Measurements from ENCODE around the gene PGGHG. TPM values are rescaled to one million over a fixed set of nuclear protein-coding genes. Genes with fewer than 3 reads are reported as not detected.
A peak's percentile ranks its signal among the peaks of the same experiment; 100 is the strongest.
"Not testable (repeated sequence)": the region's sequence is repeated elsewhere in the genome, so short reads cannot be mapped to it uniquely, and the experiment has no call there.

The PGGHG gene
- total RNA-seq, 1 donor from 2014 or later = 46.7 TPM

DNA sequence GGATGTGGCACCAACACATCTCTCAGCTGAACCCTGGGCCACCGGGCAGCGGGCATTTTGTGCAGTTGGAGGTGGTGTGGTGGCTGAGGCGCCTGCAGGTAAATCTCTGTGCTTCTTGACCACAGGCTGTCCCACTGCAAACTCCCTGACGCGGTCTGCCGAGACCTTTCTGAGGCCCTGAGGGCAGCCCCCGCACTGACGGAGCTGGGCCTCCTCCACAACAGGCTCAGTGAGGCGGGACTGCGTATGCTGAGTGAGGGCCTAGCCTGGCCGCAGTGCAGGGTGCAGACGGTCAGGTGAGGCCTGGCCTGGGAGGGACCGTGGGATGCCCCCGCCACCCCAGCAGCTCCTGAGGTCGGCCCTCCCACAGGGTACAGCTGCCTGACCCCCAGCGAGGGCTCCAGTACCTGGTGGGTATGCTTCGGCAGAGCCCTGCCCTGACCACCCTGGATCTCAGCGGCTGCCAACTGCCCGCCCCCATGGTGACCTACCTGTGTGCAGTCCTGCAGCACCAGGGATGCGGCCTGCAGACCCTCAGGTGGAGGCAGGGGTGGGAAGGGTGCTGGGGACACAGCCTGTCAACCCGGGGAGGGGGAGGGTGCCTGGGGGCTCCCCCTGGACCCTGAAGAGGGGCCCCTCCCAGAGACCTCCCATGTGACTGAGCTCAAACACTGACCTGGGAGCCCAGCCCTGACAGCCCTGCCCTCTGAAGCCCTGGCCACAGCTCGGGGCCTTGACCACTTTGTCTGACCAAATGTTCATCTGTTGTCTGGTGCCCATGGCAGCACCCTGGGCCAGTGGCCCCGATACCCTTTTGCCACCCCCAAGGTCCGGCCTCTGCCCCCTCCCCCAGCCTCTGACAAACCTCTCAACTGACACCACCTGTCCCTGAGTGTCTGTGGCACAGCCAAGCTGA is 4.6 kb upstream of the PGGHG start:
- intact Hi-C loops (cut with DNase I) = no loop called here
- Histone ChIP-seq H3K4me1 (peaks cover 29% of the 10 kb centered on the region), H3K27me3 (peaks cover 24% of the 10 kb centered on the region)

DNA sequence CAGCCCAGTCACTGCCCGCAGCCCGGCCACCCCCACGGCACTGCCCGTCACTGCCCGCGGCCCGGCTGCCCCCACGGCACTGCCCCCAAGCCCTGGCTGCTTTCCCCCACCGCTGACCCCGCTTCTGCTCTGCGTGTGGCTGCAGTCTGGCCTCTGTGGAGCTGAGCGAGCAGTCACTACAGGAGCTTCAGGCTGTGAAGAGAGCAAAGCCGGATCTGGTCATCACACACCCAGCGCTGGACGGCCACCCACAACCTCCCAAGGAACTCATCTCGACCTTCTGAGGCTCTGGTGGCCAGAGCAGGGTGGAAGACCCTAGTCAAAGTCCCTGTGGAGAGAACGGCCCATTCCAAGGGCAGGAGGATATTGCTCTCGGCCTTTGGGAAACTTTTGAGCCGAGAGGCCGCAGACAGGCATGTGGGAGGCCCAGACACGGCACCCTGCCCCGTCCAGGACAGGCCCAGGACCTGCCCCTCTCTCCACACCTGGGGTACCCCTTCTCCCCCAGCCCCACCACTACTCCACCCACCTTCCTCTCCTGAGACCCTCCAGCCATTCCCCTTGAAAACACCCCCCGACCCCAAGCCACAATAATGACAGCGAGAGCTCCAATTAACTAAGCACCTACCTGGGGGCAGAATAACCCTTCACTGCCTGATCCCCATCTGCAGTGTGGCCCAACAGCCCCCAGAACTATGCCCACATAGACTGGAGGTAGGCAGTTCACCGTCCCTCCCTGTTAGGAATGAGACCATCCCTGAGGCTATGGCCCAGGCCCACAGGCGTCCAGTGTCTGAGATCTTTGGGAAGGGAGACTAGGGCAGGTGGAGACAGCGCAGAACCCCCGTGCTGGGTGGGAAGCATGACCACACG is 3.7 kb upstream of the PGGHG start:
- Histone ChIP-seq H3K9me3 (no peaks in the 10 kb centered on the region), H3K36me3 (no peaks in the 10 kb centered on the region), H3K4me3 (no peak overlapping the region), H3K27ac (no peak overlapping the region), H3K4me1 (peaks cover 26% of the 10 kb centered on the region), H3K27me3 (peaks cover 16% of the 10 kb centered on the region)
- intact Hi-C loops (cut with DNase I) = no loop called here
- DNase-seq (ENCODE audit: extremely low spot score in 2 of 2) = no peak
- no peak for TF ChIP-seq POLR2A (IDR thresholded peaks at IDR 0.05)
- no peak for TF ChIP-seq POLR2AphosphoS5 (IDR thresholded peaks at IDR 0.05; ENCODE audit: insufficient read depth in 1 of 2, low read depth in 1 of 2)
- TF ChIP-seq, protein P1, sequence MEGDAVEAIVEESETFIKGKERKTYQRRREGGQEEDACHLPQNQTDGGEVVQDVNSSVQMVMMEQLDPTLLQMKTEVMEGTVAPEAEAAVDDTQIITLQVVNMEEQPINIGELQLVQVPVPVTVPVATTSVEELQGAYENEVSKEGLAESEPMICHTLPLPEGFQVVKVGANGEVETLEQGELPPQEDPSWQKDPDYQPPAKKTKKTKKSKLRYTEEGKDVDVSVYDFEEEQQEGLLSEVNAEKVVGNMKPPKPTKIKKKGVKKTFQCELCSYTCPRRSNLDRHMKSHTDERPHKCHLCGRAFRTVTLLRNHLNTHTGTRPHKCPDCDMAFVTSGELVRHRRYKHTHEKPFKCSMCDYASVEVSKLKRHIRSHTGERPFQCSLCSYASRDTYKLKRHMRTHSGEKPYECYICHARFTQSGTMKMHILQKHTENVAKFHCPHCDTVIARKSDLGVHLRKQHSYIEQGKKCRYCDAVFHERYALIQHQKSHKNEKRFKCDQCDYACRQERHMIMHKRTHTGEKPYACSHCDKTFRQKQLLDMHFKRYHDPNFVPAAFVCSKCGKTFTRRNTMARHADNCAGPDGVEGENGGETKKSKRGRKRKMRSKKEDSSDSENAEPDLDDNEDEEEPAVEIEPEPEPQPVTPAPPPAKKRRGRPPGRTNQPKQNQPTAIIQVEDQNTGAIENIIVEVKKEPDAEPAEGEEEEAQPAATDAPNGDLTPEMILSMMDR (IDR thresholded peaks at IDR 0.05) = no peak

More for the DNA sequence above, 4.6 kb upstream of the PGGHG start:
- DNase-seq (ENCODE audit: extremely low spot score in 2 of 2) = no peak
- H3K9me3 ChIP-seq = no peaks in the 10 kb centered on the region
- no peak overlapping the region for H3K27ac ChIP-seq
- no peaks in the 10 kb centered on the region for H3K36me3 ChIP-seq
- no peak overlapping the region for H3K4me3 ChIP-seq
- no peak for TF ChIP-seq POLR2AphosphoS5 (IDR thresholded peaks at IDR 0.05; ENCODE audit: insufficient read depth in 1 of 2, low read depth in 1 of 2)
- no peak for TF ChIP-seq POLR2A (IDR thresholded peaks at IDR 0.05)
- TF ChIP-seq, protein P1 (IDR thresholded peaks at IDR 0.05) = no peak

DNA sequence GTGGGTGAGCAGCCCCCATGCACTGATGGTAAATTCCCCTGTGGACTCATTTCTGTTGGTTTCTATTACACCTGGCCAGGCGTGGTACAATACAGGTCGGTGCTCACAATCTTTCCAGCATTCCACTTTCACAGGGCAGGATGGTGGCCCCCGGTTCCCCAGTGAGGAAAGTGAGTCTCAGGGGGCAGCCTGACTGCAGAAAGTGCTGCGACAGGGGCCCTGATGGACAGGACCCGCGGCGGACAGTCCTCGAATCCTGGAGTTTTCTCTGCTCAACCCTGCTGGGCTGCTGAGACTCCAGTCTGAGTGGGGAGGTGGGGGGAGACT is 3.1 kb upstream of the PGGHG start:
- TF ChIP-seq POLR2A (IDR thresholded peaks at IDR 0.05) (no peak), POLR2AphosphoS5 (IDR thresholded peaks at IDR 0.05; ENCODE audit: insufficient read depth in 1 of 2, low read depth in 1 of 2) (no peak)
- TF ChIP-seq, protein P1 (IDR thresholded peaks at IDR 0.05) = no peak
- H3K4me3 ChIP-seq = no peak overlapping the region
- H3K4me1 ChIP-seq = peaks cover 26% of the 10 kb centered on the region
- no peak for DNase-seq (ENCODE audit: extremely low spot score in 2 of 2)
- intact Hi-C loops (cut with DNase I) = no loop called here
- H3K27ac ChIP-seq = no peak overlapping the region
- peaks cover 14% of the 10 kb centered on the region for H3K27me3 ChIP-seq
- no peaks in the 10 kb centered on the region for H3K9me3 ChIP-seq
- no peaks in the 10 kb centered on the region for H3K36me3 ChIP-seq

DNA sequence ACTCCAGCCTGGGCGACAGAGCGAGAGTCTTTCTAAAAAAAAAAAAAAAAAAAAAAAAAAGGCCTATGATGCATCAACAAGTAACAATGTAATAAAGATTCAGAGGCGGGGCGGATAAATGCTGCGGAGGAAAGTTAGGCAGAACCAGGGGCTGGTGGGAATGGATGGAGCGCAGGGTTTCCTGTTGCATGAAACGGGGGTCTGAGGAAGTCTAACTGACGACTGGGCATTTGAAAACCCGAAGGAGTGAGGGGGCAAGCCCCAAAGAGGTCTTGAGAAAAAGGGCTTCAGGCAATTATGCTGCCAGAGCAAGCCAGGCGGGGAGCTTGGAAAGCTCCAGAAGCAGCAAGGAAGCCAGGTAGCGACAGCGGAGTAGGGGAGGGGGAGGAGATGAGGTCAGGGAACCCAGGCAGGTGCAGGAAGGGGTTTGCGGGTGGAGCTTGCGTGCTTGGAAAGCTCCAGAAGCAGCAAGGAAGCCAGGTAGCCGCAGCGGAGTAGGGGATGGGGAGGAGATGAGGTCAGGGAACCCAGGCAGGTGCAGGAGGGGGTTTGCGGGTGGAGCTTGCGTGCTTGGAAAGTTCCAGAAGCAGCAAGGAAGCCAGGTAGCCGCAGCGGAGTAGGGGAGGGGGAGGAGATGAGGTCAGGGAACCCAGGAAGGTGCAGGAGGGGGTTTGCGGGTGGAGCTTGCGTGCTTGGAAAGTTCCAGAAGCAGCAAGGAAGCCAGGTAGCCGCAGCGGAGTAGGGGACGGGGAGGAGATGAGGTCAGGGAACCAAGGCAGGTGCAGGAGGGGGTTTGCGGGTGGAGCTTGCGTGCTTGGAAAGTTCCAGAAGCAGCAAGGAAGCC is 1.7 kb upstream of the PGGHG start:
- H3K9me3 ChIP-seq; H3K36me3 ChIP-seq; intact Hi-C loops (cut with DNase I); H3K27me3 ChIP-seq; DNase-seq (ENCODE audit: extremely low spot score in 2 of 2); H3K27ac ChIP-seq: not testable (repeated sequence)
- peaks cover 19% of the 10 kb centered on the region for H3K4me1 ChIP-seq
- peak overlapping the region in 1 of 2 donors; percentile 73 for H3K4me3 ChIP-seq
